K562 (cell line): ENCODE results near the gene ARHGAP26.

Experiments used
- CEBPB ChIP-seq: fragments of 450-650 bp; IDR thresholded peaks from 2 replicates; pipeline ENCODE4 v1.6.1; 2016; ENCODE audit warnings: missing genetic modification characterization, missing compliant biosample characterization
- IRF2 ChIP-seq: sonication (generic); formaldehyde crosslinking; IDR thresholded peaks from 2 replicates; pipeline ENCODE4 v1.8.1; 2022; ENCODE audit warnings: mild to moderate bottlenecking, missing genetic modification reagents
- MCM7 ChIP-seq, 2 experiments: fragments of 450-650 bp; IDR thresholded peaks; 2 replicates each; pipeline ENCODE4 v1.6.1; 2016 to 2018
- POLR2A ChIP-seq: fragments of 450-650 bp; conservative IDR thresholded peaks from 2 replicates; pipeline ENCODE4 v1.6.1; 2016
- SMARCA4 ChIP-seq: fragments of 450-650 bp; IDR thresholded peaks from 2 replicates; pipeline ENCODE4 v1.6.1; 2016
- SMC3 ChIP-seq: conservative IDR thresholded peaks from 2 replicates; pipeline ENCODE4 v1.6.1; 2011; ENCODE audit warnings: low read depth, low read length, improper control_type of control experiment; ENCODE audit not compliant: insufficient read depth
- ZNF431 ChIP-seq: sonication (generic); formaldehyde crosslinking; IDR thresholded peaks from 2 replicates; pipeline ENCODE4 v1.8.0; 2022; ENCODE audit warnings: mild to moderate bottlenecking, missing genetic modification reagents

- TF ChIP-seq POLR2A, result no peak
- TF ChIP-seq ZNF431 (CRISPR knock-in tag), result no peak
- TF ChIP-seq SMARCA4, result no peak
- TF ChIP-seq IRF2, result no peak
- TF ChIP-seq CEBPB (tag), result no peak
- TF ChIP-seq MCM7 (IDR thresholded peaks at IDR 0.05), result no peak
- TF ChIP-seq SMC3, result no peak
These were observed 411.0 kb downstream of the ARHGAP26 start for GRCh38 chr5:143181173-143181572.
